ENCODE data around the gene SPOCK1.
"Not testable (repeated sequence)": the region's sequence is repeated elsewhere in the genome, so short reads cannot be mapped to it uniquely, and the experiment has no call there.

Gene SPOCK1

DNA sequence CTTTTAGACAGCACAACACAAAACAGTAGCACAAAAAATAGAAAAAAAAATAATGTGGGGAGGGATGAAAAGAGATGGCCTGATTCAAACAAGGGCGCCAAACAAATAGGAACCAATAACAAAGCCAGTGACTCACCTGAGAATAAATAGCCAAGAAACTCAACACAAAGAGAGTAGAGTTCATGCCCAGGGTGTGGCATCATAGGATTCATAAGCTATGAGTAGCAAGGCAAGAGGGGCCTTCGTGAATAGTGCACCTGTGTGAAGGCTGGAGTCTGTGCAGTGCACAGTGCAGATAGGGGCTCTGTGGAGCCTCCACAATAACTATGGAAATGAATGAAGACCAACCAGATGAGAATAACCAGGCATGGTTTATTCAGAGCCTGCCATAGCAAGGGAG is 541.7 kb downstream of the SPOCK1 start:
- Histone ChIP-seq H3K4me3 (replicated peaks; ENCODE audit: low read depth, low read length) (no peak overlapping the region), H3K27me3 (replicated peaks; ENCODE audit: control insufficient read depth, insufficient read depth, low read length) (no peaks in the 10 kb centered on the region), H3K36me3 (ENCODE audit: control insufficient read depth, insufficient read depth, low read length) (no peaks in the 10 kb centered on the region)
- TF ChIP-seq, protein P1, sequence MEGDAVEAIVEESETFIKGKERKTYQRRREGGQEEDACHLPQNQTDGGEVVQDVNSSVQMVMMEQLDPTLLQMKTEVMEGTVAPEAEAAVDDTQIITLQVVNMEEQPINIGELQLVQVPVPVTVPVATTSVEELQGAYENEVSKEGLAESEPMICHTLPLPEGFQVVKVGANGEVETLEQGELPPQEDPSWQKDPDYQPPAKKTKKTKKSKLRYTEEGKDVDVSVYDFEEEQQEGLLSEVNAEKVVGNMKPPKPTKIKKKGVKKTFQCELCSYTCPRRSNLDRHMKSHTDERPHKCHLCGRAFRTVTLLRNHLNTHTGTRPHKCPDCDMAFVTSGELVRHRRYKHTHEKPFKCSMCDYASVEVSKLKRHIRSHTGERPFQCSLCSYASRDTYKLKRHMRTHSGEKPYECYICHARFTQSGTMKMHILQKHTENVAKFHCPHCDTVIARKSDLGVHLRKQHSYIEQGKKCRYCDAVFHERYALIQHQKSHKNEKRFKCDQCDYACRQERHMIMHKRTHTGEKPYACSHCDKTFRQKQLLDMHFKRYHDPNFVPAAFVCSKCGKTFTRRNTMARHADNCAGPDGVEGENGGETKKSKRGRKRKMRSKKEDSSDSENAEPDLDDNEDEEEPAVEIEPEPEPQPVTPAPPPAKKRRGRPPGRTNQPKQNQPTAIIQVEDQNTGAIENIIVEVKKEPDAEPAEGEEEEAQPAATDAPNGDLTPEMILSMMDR (IDR thresholded peaks at IDR 0.05; ENCODE audit: insufficient read depth, low read length, poor library complexity, severe bottlenecking) = no peak
- DNase-seq (ENCODE audit: extremely low read depth, insufficient read length) = no peak

DNA sequence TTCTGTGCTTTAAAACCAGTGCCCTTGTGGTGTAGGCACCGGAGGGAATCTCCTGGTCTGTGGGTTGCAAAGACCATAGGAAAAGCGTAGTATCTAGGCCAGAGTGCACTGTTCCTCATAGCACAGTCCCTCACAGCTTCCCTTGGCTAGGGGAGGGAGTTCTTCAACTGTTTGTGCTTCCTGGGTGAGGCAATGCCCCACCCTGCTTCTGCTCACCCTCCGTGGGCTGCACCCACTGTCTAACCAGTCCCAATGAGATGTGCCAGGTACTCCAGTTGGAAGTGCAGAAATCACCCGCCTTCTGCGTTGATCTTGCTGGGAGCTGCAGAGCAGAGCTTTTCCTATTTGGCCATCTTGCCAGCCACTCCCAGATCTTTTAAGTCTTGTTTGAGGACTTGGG is 545.0 kb downstream of the SPOCK1 start:
- not testable (repeated sequence) for DNase-seq (ENCODE audit: extremely low read depth, insufficient read length); H3K27me3 ChIP-seq (replicated peaks; ENCODE audit: control insufficient read depth, insufficient read depth, low read length); H3K4me3 ChIP-seq (replicated peaks; ENCODE audit: low read depth, low read length); H3K36me3 ChIP-seq (ENCODE audit: control insufficient read depth, insufficient read depth, low read length)

DNA sequence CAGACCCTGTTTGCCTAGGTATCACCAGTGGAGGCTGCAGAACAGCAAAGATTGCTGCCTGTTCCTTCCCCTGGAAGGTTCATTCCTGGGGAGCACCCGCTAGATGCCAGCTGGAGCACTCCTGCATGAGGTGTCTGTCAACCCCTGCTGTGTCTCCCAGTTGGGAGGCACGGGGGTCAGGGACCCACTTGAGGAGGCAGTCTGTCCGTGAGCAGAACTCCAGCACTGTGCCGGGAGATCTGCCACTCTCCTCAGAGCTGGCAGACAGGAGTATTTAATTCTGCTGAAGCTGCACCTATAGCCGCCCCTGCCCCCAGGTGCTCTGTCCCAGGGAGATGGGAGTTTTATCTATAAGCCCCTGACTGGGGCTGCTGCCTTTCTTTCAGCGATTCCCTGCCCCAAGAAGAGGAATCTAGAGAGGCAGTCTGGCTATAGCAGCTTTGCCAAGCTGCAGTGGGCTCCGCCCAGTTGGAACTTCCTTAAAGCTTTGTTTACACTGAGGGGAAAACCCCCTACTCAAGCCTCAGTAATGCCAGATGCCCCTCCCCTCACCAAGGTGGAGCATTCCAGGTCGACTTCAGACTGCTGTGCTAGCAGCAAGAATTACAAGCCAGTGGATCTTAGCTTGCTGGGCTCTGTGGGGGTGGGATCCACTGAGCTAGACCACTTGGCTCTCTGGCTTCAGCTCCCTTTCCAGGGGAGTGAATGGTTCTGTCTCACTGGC is 545.6 kb downstream of the SPOCK1 start:
- not testable (repeated sequence) for DNase-seq (ENCODE audit: extremely low read depth, insufficient read length); H3K36me3 ChIP-seq (ENCODE audit: control insufficient read depth, insufficient read depth, low read length); H3K4me3 ChIP-seq (replicated peaks; ENCODE audit: low read depth, low read length); H3K27me3 ChIP-seq (replicated peaks; ENCODE audit: control insufficient read depth, insufficient read depth, low read length)

DNA sequence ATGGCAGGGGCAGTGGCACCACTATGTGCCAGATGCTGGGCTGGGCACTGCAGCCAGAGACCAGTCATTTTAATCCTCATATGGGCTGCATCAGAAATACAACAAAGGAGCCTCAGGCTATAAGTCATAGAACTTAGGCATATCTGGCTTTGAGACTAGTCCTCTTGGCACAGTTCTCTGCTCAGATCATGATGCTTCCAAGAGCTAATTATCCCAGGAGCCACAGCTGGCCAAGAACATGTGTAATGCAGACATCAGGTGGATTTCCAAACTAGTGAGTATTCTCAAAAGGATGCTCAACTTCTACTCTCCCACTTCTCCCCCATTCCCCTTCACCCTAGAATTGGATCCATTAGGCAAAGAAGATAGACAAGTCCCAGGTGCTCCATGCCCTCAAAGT is 571.6 kb downstream of the SPOCK1 start:
- no peak overlapping the region for H3K4me3 ChIP-seq (replicated peaks; ENCODE audit: low read depth, low read length)
- TF ChIP-seq, protein P1 (IDR thresholded peaks at IDR 0.05; ENCODE audit: insufficient read depth, low read length, poor library complexity, severe bottlenecking) = no peak
- no peaks in the 10 kb centered on the region for H3K36me3 ChIP-seq (ENCODE audit: control insufficient read depth, insufficient read depth, low read length)
- H3K27me3 ChIP-seq (replicated peaks; ENCODE audit: control insufficient read depth, insufficient read depth, low read length) = no peaks in the 10 kb centered on the region
- no peak for DNase-seq (ENCODE audit: extremely low read depth, insufficient read length)

DNA sequence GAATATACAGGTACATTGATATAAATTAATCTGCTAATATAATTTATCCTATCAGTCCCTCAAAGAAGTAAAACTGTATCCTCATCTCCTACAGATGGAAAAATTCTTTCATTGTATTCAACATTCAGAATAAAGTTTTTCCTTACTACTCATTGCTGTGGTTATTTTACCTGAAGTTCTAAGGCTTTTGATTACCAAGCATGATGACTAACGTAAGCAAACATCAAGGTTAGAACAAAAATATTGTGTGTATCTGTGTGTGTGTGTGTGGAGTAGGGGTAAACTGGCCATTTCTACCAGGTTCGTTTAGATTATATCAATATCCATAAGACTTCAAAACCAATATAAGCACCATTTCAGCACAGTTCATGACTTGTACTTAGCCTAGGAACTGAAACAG is 573.1 kb downstream of the SPOCK1 start:
- no peaks in the 10 kb centered on the region for H3K27me3 ChIP-seq (replicated peaks; ENCODE audit: control insufficient read depth, insufficient read depth, low read length)
- no peaks in the 10 kb centered on the region for H3K36me3 ChIP-seq (ENCODE audit: control insufficient read depth, insufficient read depth, low read length)
- DNase-seq (ENCODE audit: extremely low read depth, insufficient read length) = no peak
- H3K4me3 ChIP-seq (replicated peaks; ENCODE audit: low read depth, low read length) = no peak overlapping the region
- TF ChIP-seq, protein P1 (IDR thresholded peaks at IDR 0.05; ENCODE audit: insufficient read depth, low read length, poor library complexity, severe bottlenecking) = no peak
